Nephron (organoid): ENCODE data around the gene ZNF48.

ENCODE experiments used
- H3K27ac Mint-ChIP-seq, 3 experiments: 2 replicates each; pipeline ENCODE4 v1.8.0; 2020; ENCODE audit warnings: mixed read lengths in 3 of 3, mild to moderate bottlenecking in 2 of 3, moderate library complexity in 1 of 3
- H3K27me3 Mint-ChIP-seq: 2 replicates; pipeline ENCODE4 v1.8.0; 2021; ENCODE audit warnings: low read depth, mild to moderate bottlenecking, moderate library complexity, mixed read lengths
- H3K36me3 Mint-ChIP-seq: 2 replicates; pipeline ENCODE4 v1.8.0; 2020; ENCODE audit warnings: low read depth, mixed read lengths
- H3K4me1 Mint-ChIP-seq: 2 replicates; pipeline ENCODE4 v1.8.0; 2020; ENCODE audit warnings: mixed read lengths
- H3K4me3 Mint-ChIP-seq, 3 experiments: 2 replicates each; pipeline ENCODE4 v1.8.0; 2020; ENCODE audit warnings: mild to moderate bottlenecking in 3 of 3, mixed read lengths in 3 of 3, moderate library complexity in 2 of 3
- H3K9me3 Mint-ChIP-seq: 2 replicates; pipeline ENCODE4 v1.8.0; 2020; ENCODE audit warnings: mixed read lengths
- CTCF ChIP-seq, 3 experiments: fragments of 200-600 bp; sonication (generic); IDR thresholded peaks; one replicate each; pipeline ENCODE4 v1.5.0; 2021; ENCODE audit warnings: antibody characterized with exemption in 3 of 3; ENCODE audit not compliant: unreplicated experiment in 3 of 3

Gene ZNF48

GRCh38 chr16:30357715-30358576 is 37.3 kb upstream of the ZNF48 start:
- no peaks in the 10 kb centered on the region for H3K27me3 Mint-ChIP-seq
- no peak for TF ChIP-seq CTCF (IDR thresholded peaks at IDR 0.05; ENCODE audit: unreplicated experiment in 3 of 3)
- peaks cover 18% of the 10 kb centered on the region for H3K4me1 Mint-ChIP-seq
- H3K4me3 Mint-ChIP-seq, result peak overlapping the region; percentile 28 to 72 (median 64)
- peak overlapping the region in 1 of 3 experiments; percentile 97 for H3K27ac Mint-ChIP-seq
- H3K36me3 Mint-ChIP-seq, result peaks cover 38% of the 10 kb centered on the region
- H3K9me3 Mint-ChIP-seq, result no peaks in the 10 kb centered on the region

- H3K27me3 Mint-ChIP-seq, result no peaks in the 10 kb centered on the region
- peaks cover 44% of the 10 kb centered on the region for H3K36me3 Mint-ChIP-seq
- H3K27ac Mint-ChIP-seq, result no peak overlapping the region
- no peaks in the 10 kb centered on the region for H3K9me3 Mint-ChIP-seq
- no peak for TF ChIP-seq CTCF (IDR thresholded peaks at IDR 0.05; ENCODE audit: unreplicated experiment in 3 of 3)
- H3K4me3 Mint-ChIP-seq, result no peak overlapping the region
- H3K4me1 Mint-ChIP-seq, result peaks cover 18% of the 10 kb centered on the region
These were observed 36.7 kb upstream of the ZNF48 start for GRCh38 chr16:30358577-30358936.

GRCh38 chr16:30358990-30359870 is 36.0 kb upstream of the ZNF48 start:
- no peak for TF ChIP-seq CTCF (IDR thresholded peaks at IDR 0.05; ENCODE audit: unreplicated experiment in 3 of 3)

GRCh38 chr16:30359871-30360170 is 35.4 kb upstream of the ZNF48 start:
- TF ChIP-seq CTCF (IDR thresholded peaks at IDR 0.05; ENCODE audit: unreplicated experiment in 3 of 3), result no peak
- Mint-ChIP-seq H3K27ac (no peak overlapping the region), H3K27me3 (no peaks in the 10 kb centered on the region), H3K9me3 (no peaks in the 10 kb centered on the region), H3K4me1 (peaks cover 11% of the 10 kb centered on the region), H3K4me3 (no peak overlapping the region), H3K36me3 (peaks cover 46% of the 10 kb centered on the region)

More at GRCh38 chr16:30358990-30359870, 36.0 kb upstream of the ZNF48 start:
- Mint-ChIP-seq H3K9me3 (no peaks in the 10 kb centered on the region), H3K4me1 (peaks cover 16% of the 10 kb centered on the region), H3K36me3 (peaks cover 45% of the 10 kb centered on the region), H3K4me3 (no peak overlapping the region), H3K27me3 (no peaks in the 10 kb centered on the region), H3K27ac (no peak overlapping the region)

GRCh38 chr16:30361180-30361579 is 34.0 kb upstream of the ZNF48 start:
- peak overlapping the region in 1 of 3 experiments; percentile 26 for H3K4me3 Mint-ChIP-seq
- H3K27me3 Mint-ChIP-seq, result no peaks in the 10 kb centered on the region
- TF ChIP-seq CTCF (IDR thresholded peaks at IDR 0.05; ENCODE audit: unreplicated experiment in 3 of 3), result no peak
- H3K27ac Mint-ChIP-seq, result no peak overlapping the region
- no peaks in the 10 kb centered on the region for H3K9me3 Mint-ChIP-seq
- H3K36me3 Mint-ChIP-seq, result peaks cover 51% of the 10 kb centered on the region
- H3K4me1 Mint-ChIP-seq, result peaks cover 10% of the 10 kb centered on the region
